CD8-positive, alpha-beta memory T cell (primary cell): ENCODE data around the gene UST. TPM values are rescaled to one million over a fixed set of nuclear protein-coding genes. Genes with fewer than 3 reads are reported as not detected.

ENCODE experiments used
- CTCF ChIA-PET: fragments of 350-600 bp; sonication (Branson Sonifier 250); formaldehyde crosslinking; loops from one replicate; lab custom pipeline; 2021; ENCODE audit warnings: antibody characterized with exemption; lab: Charles Lee
- POLR2A ChIA-PET: fragments of 350-600 bp; sonication (Branson Sonifier 250); formaldehyde crosslinking; loops from one replicate; lab custom pipeline; 2021; ENCODE audit warnings: antibody characterized with exemption; lab: Charles Lee
- DNase-seq, 5 donors: peaks; one replicate each; pipeline versions ENCODE4 v3.0.0 to v3.0.0-alpha.2; 2020 to 2022; ENCODE audit warnings: mixed read lengths in 1 of 5
- H3K27ac ChIP-seq: one replicate; pipeline ENCODE4 v1.7.0; 2013; ENCODE audit warnings: low read depth, mild to moderate bottlenecking, low read length, moderate library complexity
- H3K27me3 ChIP-seq: 2 replicates; pipeline ENCODE4 v1.7.0; 2013; ENCODE audit warnings: low read length, mild to moderate bottlenecking; ENCODE audit not compliant: insufficient read depth, poor library complexity, severe bottlenecking
- H3K36me3 ChIP-seq: 2 replicates; pipeline ENCODE4 v1.7.0; 2013; ENCODE audit warnings: mild to moderate bottlenecking, low read length, moderate library complexity; ENCODE audit not compliant: insufficient read depth
- H3K4me1 ChIP-seq: 2 replicates; pipeline ENCODE4 v1.7.0; 2013; ENCODE audit warnings: mild to moderate bottlenecking, low read length, moderate library complexity; ENCODE audit not compliant: insufficient read depth
- H3K4me3 ChIP-seq: 2 replicates; pipeline ENCODE4 v1.7.0; 2013; ENCODE audit warnings: mild to moderate bottlenecking, low read length
- H3K9me3 ChIP-seq: 2 replicates; pipeline ENCODE4 v1.7.0; 2013; ENCODE audit warnings: mild to moderate bottlenecking, low read length
- H3K27ac Mint-ChIP-seq, 8 donors: one replicate each; pipeline ENCODE4 v1.8.0; 2020 to 2021; ENCODE audit warnings: mixed read lengths in 8 of 8, mild to moderate bottlenecking in 6 of 8, inconsistent platforms in 3 of 8, moderate library complexity in 3 of 8
- H3K27me3 Mint-ChIP-seq, 2 donors: one replicate each; pipeline ENCODE4 v1.8.0; 2020 to 2021; ENCODE audit warnings: mixed read lengths in 2 of 2, mild to moderate bottlenecking in 1 of 2, moderate library complexity in 1 of 2
- H3K36me3 Mint-ChIP-seq, 3 donors: one replicate each; pipeline ENCODE4 v1.8.0; 2020 to 2021; ENCODE audit warnings: mixed read lengths in 3 of 3, inconsistent platforms in 1 of 3, mild to moderate bottlenecking in 1 of 3
- H3K4me1 Mint-ChIP-seq, 3 donors: one replicate each; pipeline ENCODE4 v1.8.0; 2020 to 2021; ENCODE audit warnings: mixed read lengths in 3 of 3, inconsistent platforms in 1 of 3, mild to moderate bottlenecking in 1 of 3
- H3K4me3 Mint-ChIP-seq, 7 donors: one replicate each; pipeline ENCODE4 v1.8.0; 2020 to 2021; ENCODE audit warnings: mixed read lengths in 7 of 7, mild to moderate bottlenecking in 6 of 7, moderate library complexity in 4 of 7, inconsistent platforms in 2 of 7
- H3K9me3 Mint-ChIP-seq, 5 donors: one replicate each; pipeline ENCODE4 v1.8.0; 2020 to 2022; ENCODE audit warnings: mixed read lengths in 5 of 5, mild to moderate bottlenecking in 3 of 5, moderate library complexity in 2 of 5, inconsistent platforms in 1 of 5
- polyA plus RNA-seq: library from polyadenylated mRNA; unstranded; fragments of 300-500 nt; fragmentation: Illumina TruSeq; gene quantifications from one replicate; pipeline ENCODE4 v1.2.3, GENCODE V29; 2021
- total RNA-seq, 2 experiments: library from RNA; stranded (reverse); gene quantifications; one replicate each; pipeline ENCODE4 v1.2.3, GENCODE V29; 2021

UST gene
- total and polyA plus RNA-seq, 3 experiments from 2014 or later, result 2.4 to 7.8 (median 6.4) TPM

GRCh38 chr6:149014631-149015534, 268.1 kb downstream of the UST start:
- POLR2A ChIA-PET, result no interaction called here
- no peak for DNase-seq
- H3K27me3 Mint-ChIP-seq, result no peaks in the 10 kb centered on the region
- peak overlapping the region in 2 of 8 donors; percentile 4 to 75 for H3K27ac Mint-ChIP-seq
- H3K27me3 ChIP-seq, result no peaks in the 10 kb centered on the region
- no peaks in the 10 kb centered on the region for H3K36me3 ChIP-seq
- no peaks in the 10 kb centered on the region for H3K4me1 ChIP-seq
- no peaks in the 10 kb centered on the region for H3K4me1 Mint-ChIP-seq
- H3K36me3 Mint-ChIP-seq, result peaks cover 0 to 23% (median 9%) of the 10 kb centered on the region in 3 donors
- H3K9me3 Mint-ChIP-seq, result no peaks in the 10 kb centered on the region
- CTCF ChIA-PET, result no interaction called here
- no peak overlapping the region for H3K27ac ChIP-seq
- no peaks in the 10 kb centered on the region for H3K9me3 ChIP-seq
- H3K4me3 ChIP-seq, result no peak overlapping the region
- H3K4me3 Mint-ChIP-seq, result no peak overlapping the region

DNA sequence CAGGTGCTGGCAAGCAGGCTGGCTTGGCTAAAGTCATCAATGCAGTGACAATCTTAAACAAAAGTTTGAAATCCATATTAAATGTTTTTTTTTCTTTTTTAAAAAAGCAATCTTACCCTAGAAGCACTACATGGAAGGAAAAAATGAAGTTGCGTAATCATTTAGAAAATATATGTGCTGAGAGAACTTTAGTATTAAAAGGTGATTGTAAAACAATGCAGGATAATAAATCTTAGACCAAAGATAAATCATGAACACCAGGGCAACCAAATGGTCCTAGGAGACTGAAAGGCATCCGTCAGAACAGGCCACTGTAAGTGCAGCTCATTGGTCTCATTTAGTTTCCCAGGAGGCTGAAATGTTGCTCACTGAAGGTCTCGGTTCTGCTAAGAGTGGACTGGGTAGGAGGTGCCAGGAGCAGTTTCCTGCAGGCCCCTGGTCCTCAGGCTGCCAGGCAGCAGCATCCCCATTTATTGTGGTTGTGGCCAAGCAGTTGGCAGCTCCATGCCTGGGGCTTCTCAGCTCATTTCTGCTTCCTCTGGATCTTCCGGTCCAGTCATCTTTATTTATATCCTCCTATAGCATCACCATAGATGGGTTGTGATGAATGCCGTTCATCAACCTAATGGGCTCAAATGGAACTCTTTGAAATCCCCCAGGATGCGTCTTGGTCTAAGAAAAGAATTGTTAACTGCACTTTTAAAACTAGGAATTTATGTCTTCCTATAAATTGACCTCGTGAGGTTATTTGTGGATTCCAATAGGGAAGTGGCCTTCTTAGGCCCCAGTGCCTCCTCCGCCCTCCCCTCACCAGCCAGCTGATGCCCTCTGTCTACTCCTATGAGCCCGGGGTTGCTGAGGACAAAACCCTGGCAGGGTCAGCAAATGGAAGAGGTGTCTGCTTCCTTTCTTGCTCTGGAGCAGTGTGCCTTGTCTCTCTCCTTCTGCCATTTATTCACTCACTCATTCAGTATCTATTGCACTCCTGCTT, 269.0 kb downstream of the UST start:
- Mint-ChIP-seq H3K27me3 (no peaks in the 10 kb centered on the region), H3K4me3 (no peak overlapping the region), H3K4me1 (no peaks in the 10 kb centered on the region), H3K36me3 (peaks cover 0 to 32% (median 12%) of the 10 kb centered on the region in 3 donors), H3K9me3 (no peaks in the 10 kb centered on the region), H3K27ac (no peak overlapping the region)
- ChIA-PET CTCF (no interaction called here), POLR2A (no interaction called here)
- H3K9me3 ChIP-seq, result no peaks in the 10 kb centered on the region
- no peak for DNase-seq
- H3K27me3 ChIP-seq, result no peaks in the 10 kb centered on the region
- no peak overlapping the region for H3K4me3 ChIP-seq
- H3K27ac ChIP-seq, result no peak overlapping the region
- H3K36me3 ChIP-seq, result no peaks in the 10 kb centered on the region
- H3K4me1 ChIP-seq, result no peaks in the 10 kb centered on the region

GRCh38 chr6:149016716-149017115, 269.9 kb downstream of the UST start:
- POLR2A ChIA-PET, result no interaction called here
- H3K9me3 Mint-ChIP-seq, result no peaks in the 10 kb centered on the region
- no peaks in the 10 kb centered on the region for H3K4me1 Mint-ChIP-seq
- CTCF ChIA-PET, result no interaction called here
- no peak overlapping the region for H3K27ac ChIP-seq
- no peak for DNase-seq
- peaks cover 3 to 38% (median 18%) of the 10 kb centered on the region in 3 donors for H3K36me3 Mint-ChIP-seq
- no peaks in the 10 kb centered on the region for H3K27me3 ChIP-seq
- no peaks in the 10 kb centered on the region for H3K9me3 ChIP-seq
- no peaks in the 10 kb centered on the region for H3K27me3 Mint-ChIP-seq
- no peak overlapping the region for H3K4me3 ChIP-seq
- no peaks in the 10 kb centered on the region for H3K36me3 ChIP-seq
- no peaks in the 10 kb centered on the region for H3K4me1 ChIP-seq
- H3K4me3 Mint-ChIP-seq, result no peak overlapping the region
- H3K27ac Mint-ChIP-seq, result peak overlapping the region in 1 of 8 donors; percentile 82

DNA sequence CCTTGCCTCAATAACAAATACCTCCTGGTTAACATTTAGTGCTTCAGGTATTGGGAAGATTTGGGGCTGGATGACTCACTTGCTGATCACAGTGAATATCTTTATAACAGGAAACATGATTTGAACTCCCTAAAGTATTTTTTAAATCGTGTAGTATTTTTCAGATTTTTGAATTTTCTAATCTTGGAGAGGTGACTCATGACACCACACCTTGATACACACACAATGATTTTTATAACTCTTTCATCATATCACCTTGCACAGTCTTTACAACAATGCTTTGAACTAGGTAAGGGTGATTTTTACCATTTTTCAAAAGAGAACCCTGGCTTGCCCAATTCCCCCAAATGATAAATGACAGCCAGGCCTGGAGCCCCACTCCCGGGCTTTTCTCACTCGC, 273.5 kb downstream of the UST start:
- ChIA-PET POLR2A (no interaction called here), CTCF (no interaction called here)
- Histone ChIP-seq H3K27ac (no peak overlapping the region), H3K36me3 (no peaks in the 10 kb centered on the region), H3K4me3 (no peak overlapping the region), H3K4me1 (no peaks in the 10 kb centered on the region), H3K27me3 (no peaks in the 10 kb centered on the region), H3K9me3 (no peaks in the 10 kb centered on the region)
- Mint-ChIP-seq H3K4me1 (no peaks in the 10 kb centered on the region), H3K27me3 (no peaks in the 10 kb centered on the region), H3K27ac (peak overlapping the region in 1 of 8 donors; percentile 56), H3K9me3 (no peaks in the 10 kb centered on the region), H3K36me3 (peaks cover 16 to 52% (median 24%) of the 10 kb centered on the region in 3 donors), H3K4me3 (no peak overlapping the region)
- no peak for DNase-seq

GRCh38 chr6:149024361-149024760, 277.5 kb downstream of the UST start:
- H3K36me3 ChIP-seq, result no peaks in the 10 kb centered on the region
- ChIA-PET POLR2A (no interaction called here), CTCF (interaction anchor here (0.6 to 1.7 kb wide), 3 partner anchors 10 to 993 kb away, joined by 3 to 13 read pairs (median 3); no protein-coding TSS in a partner anchor)
- no peak overlapping the region for H3K4me3 ChIP-seq
- peaks cover 5 to 10% (median 8%) of the 10 kb centered on the region in 3 donors for H3K4me1 Mint-ChIP-seq
- H3K4me1 ChIP-seq, result no peaks in the 10 kb centered on the region
- H3K36me3 Mint-ChIP-seq, result peaks cover 24 to 52% (median 24%) of the 10 kb centered on the region in 3 donors
- H3K9me3 Mint-ChIP-seq, result peaks cover 0 to 4% (median 0%) of the 10 kb centered on the region in 5 donors
- no peak for DNase-seq
- H3K9me3 ChIP-seq, result no peaks in the 10 kb centered on the region
- H3K27me3 ChIP-seq, result no peaks in the 10 kb centered on the region
- H3K27ac ChIP-seq, result no peak overlapping the region
- H3K27ac Mint-ChIP-seq, result peak overlapping the region in 2 of 8 donors; percentile 35 to 52
- no peak overlapping the region for H3K4me3 Mint-ChIP-seq
- no peaks in the 10 kb centered on the region for H3K27me3 Mint-ChIP-seq

DNA sequence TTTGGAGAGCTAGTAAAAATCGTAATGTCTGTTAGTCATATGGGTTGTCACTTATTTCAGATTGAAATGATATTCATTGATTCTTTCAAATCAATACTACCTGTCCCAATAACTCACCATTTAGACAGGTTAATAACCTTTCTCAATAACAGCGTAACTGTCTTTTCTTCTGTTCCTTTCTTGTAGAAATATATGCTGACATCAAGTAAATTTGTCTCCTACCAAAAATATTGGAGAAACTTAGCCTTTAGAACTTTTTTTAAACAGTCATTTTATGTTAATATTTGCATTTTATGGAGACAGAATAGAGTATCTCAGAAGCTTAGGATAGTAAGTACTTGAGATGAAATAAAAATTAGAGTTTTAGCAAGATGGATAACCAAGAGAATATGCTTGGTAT, 278.2 kb downstream of the UST start:
- POLR2A ChIA-PET, result no interaction called here

DNA sequence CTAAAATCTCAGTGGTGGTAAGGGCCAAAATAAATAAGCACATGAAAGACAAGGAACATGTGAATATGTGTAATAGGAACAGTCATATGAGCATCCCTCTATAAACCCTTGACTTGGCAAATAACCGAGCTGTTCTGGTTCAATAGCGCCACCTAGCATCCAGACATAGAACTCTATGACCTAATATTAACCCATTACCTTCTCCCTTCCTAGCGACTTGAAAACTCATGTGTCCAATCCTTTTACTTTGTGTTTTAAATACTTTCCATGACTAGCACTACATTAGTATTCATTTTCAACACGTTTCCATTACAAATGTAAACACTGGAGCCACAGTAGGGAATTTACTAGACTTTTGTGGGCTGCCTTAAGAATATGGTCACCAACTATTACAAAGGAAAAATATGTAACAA, 279.7 kb downstream of the UST start:
- Histone ChIP-seq H3K36me3 (no peaks in the 10 kb centered on the region), H3K27me3 (no peaks in the 10 kb centered on the region), H3K4me1 (no peaks in the 10 kb centered on the region), H3K9me3 (no peaks in the 10 kb centered on the region), H3K4me3 (no peak overlapping the region), H3K27ac (no peak overlapping the region)
- H3K27me3 Mint-ChIP-seq, result no peaks in the 10 kb centered on the region
- POLR2A ChIA-PET, result no interaction called here
- CTCF ChIA-PET, result interaction anchor here (1.4 to 4.5 kb wide), 2 partner anchors 40 to 406 kb away, joined by 4 to 57 read pairs; no protein-coding TSS in a partner anchor
- peaks cover 0 to 4% (median 0%) of the 10 kb centered on the region in 5 donors for H3K9me3 Mint-ChIP-seq
- H3K4me3 Mint-ChIP-seq, result no peak overlapping the region
- H3K36me3 Mint-ChIP-seq, result peaks cover 12 to 32% (median 23%) of the 10 kb centered on the region in 3 donors
- peaks cover 14 to 32% (median 29%) of the 10 kb centered on the region in 3 donors for H3K4me1 Mint-ChIP-seq
- no peak overlapping the region for H3K27ac Mint-ChIP-seq
- no peak for DNase-seq

More for the DNA sequence above, 278.2 kb downstream of the UST start:
- no peak overlapping the region for H3K27ac Mint-ChIP-seq
- CTCF ChIA-PET, result interaction anchor here (0.9 to 4.5 kb wide), 3 partner anchors 9 to 407 kb away, joined by 3 to 57 read pairs (median 13); no protein-coding TSS in a partner anchor
- peaks cover 19 to 45% (median 24%) of the 10 kb centered on the region in 3 donors for H3K36me3 Mint-ChIP-seq
- H3K4me1 Mint-ChIP-seq, result peaks cover 7 to 17% (median 15%) of the 10 kb centered on the region in 3 donors
- H3K4me3 Mint-ChIP-seq, result no peak overlapping the region
- H3K27me3 ChIP-seq, result no peaks in the 10 kb centered on the region
- H3K4me3 ChIP-seq, result no peak overlapping the region
- H3K27ac ChIP-seq, result no peak overlapping the region
- no peak for DNase-seq
- H3K4me1 ChIP-seq, result no peaks in the 10 kb centered on the region
- H3K9me3 ChIP-seq, result no peaks in the 10 kb centered on the region
- H3K27me3 Mint-ChIP-seq, result no peaks in the 10 kb centered on the region
- no peaks in the 10 kb centered on the region for H3K36me3 ChIP-seq
- peaks cover 0 to 4% (median 0%) of the 10 kb centered on the region in 5 donors for H3K9me3 Mint-ChIP-seq
